Measurements from ENCODE around the gene DEXI.

Gene DEXI

GRCh38 chr16:10923650-10924214 is 18.5 kb downstream of the DEXI start:
- DNase-seq = peak; percentile 21

- DNase-seq = no peak
Measured at GRCh38 chr16:10923146-10923649, 19.1 kb downstream of the DEXI start.

GRCh38 chr16:10922328-10923145 is 19.7 kb downstream of the DEXI start:
- DNase-seq = no peak

GRCh38 chr16:10921536-10922327 is 20.5 kb downstream of the DEXI start:
- DNase-seq = no peak

GRCh38 chr16:10920726-10921427 is 21.4 kb downstream of the DEXI start:
- peak; percentile 42 for DNase-seq

- DNase-seq = no peak
Measured at GRCh38 chr16:10919003-10919351, 23.3 kb downstream of the DEXI start.

GRCh38 chr16:10918294-10919002 is 23.8 kb downstream of the DEXI start:
- DNase-seq = peak; percentile 91

GRCh38 chr16:10916534-10916933 is 25.7 kb downstream of the DEXI start:
- DNase-seq = no peak

GRCh38 chr16:10911267-10911666 is 31.0 kb downstream of the DEXI start:
- no peak for DNase-seq

GRCh38 chr16:10907757-10908045 is 34.6 kb downstream of the DEXI start:
- DNase-seq = peak; percentile 37

GRCh38 chr16:10906914-10907756 is 35.1 kb downstream of the DEXI start:
- no peak for DNase-seq

GRCh38 chr16:10906482-10906881 is 35.8 kb downstream of the DEXI start:
- DNase-seq = no peak

- no peak for DNase-seq
Measured at GRCh38 chr16:10902999-10903398, 39.3 kb downstream of the DEXI start.

- no peak for DNase-seq
Measured at GRCh38 chr16:10897134-10897533, 45.1 kb downstream of the DEXI start.

GRCh38 chr16:10896723-10897122 is 45.5 kb downstream of the DEXI start:
- DNase-seq = no peak

GRCh38 chr16:10896165-10896564 is 46.1 kb downstream of the DEXI start:
- no peak for DNase-seq

GRCh38 chr16:10895053-10895946 is 47.0 kb downstream of the DEXI start:
- peak; percentile 11 for DNase-seq

GRCh38 chr16:10892782-10893318 is 49.4 kb downstream of the DEXI start:
- DNase-seq = no peak

- no peak for DNase-seq
Measured at GRCh38 chr16:10889855-10890254, 52.4 kb downstream of the DEXI start.

- DNase-seq = no peak
Measured at GRCh38 chr16:10888320-10888937, 53.8 kb downstream of the DEXI start.

Measured in DMS53 (cell line).